Right atrium auricular region (tissue), 2 donors: ENCODE measurements around the gene C9. TPM values are rescaled to one million over a fixed set of nuclear protein-coding genes. Genes with fewer than 3 reads are reported as not detected.

Source experiments
- DNase-seq: peaks from one replicate; pipeline ENCODE4 v3.0.0-alpha.2; 2019; ENCODE audit warnings: low spot score
- H3K27ac ChIP-seq, 2 donors: fragments of 200-600 bp; sonication (generic); 1 replicate in 1 of 2; 2 replicates in 1 of 2; pipeline ENCODE4 v1.5.1; 2016 to 2019
- H3K27me3 ChIP-seq, 2 donors: fragments of 200-600 bp; sonication (generic); one replicate each; pipeline versions ENCODE4 v1.5.1 to v1.6.0; 2017 to 2019
- H3K36me3 ChIP-seq: fragments of 200-600 bp; sonication (generic); one replicate; pipeline ENCODE4 v1.5.1; 2016
- H3K4me1 ChIP-seq, 2 donors: fragments of 200-600 bp; sonication (generic); one replicate each; pipeline versions ENCODE4 v1.5.1 to v1.6.0; 2017 to 2019
- H3K4me3 ChIP-seq, 2 donors: fragments of 200-600 bp; sonication (generic); 1 replicate in 1 of 2; 2 replicates in 1 of 2; pipeline ENCODE4 v1.5.1; 2017 to 2019; ENCODE audit warnings: mild to moderate bottlenecking in 1 of 2, moderate library complexity in 1 of 2
- H3K9me3 ChIP-seq, 2 donors: fragments of 200-600 bp; sonication (generic); one replicate each; pipeline ENCODE4 v1.5.1; 2019
- CTCF ChIP-seq, 2 donors: fragments of 200-600 bp; sonication (generic); IDR thresholded peaks; one replicate each; pipeline ENCODE4 v1.5.1; 2019; ENCODE audit warnings: antibody characterized with exemption in 2 of 2
- total RNA-seq, 2 donors: library from RNA; depleted of rRNA; stranded (reverse); fragments of >200 nt; gene quantifications; one replicate each; pipeline ENCODE4 v1.1.0, GENCODE V29; 2016

Gene C9
- total RNA-seq, 2 donors from 2014 or later, result not detected

DNA sequence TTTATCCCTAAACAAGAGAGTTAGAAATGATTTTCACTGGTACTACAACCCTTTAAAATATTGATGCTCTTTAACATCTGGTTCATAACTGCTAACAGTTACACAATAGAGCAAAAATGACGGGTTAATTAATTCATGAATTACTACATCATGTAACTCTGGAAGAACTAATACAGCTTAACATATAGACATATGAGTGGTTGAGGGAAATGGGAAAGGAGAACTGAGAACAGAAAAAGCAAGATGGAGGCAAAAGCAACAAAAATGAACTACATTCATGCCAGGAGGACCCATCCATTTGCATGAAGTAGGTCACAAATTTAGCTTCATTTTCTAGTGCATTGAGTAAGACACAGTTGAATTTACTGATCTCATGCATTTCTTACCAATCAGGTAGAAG is 61.8 kb downstream of the C9 start:
- no peak for TF ChIP-seq CTCF (IDR thresholded peaks at IDR 0.05)
- Histone ChIP-seq H3K36me3 (no peaks in the 10 kb centered on the region), H3K4me3 (no peak overlapping the region), H3K27ac (no peak overlapping the region), H3K27me3 (no peaks in the 10 kb centered on the region), H3K4me1 (no peaks in the 10 kb centered on the region), H3K9me3 (peaks cover 0 to 16% of the 10 kb centered on the region in 2 donors)
- DNase-seq, result no peak

DNA sequence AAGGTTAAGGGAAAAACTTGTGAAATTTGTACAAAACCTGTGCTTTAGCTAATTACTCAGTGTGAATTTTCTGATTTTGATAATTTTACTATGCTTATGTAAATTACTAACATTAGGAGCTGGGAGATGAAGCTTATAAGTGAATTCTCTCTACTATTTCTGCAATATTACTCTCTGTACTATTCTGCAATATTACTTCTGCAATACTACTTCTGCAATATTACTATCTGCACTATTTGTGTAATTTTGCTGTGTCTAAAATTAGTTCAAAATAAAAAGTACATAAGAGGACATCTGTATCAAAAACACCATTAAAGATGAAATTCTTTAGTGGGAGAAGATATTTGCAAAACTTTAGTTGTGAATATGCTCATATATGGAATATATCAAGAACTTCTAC is 62.9 kb downstream of the C9 start:
- H3K27ac ChIP-seq, result no peak overlapping the region
- DNase-seq, result no peak
- H3K9me3 ChIP-seq, result peaks cover 0 to 17% of the 10 kb centered on the region in 2 donors
- H3K4me3 ChIP-seq, result no peak overlapping the region
- H3K4me1 ChIP-seq, result no peaks in the 10 kb centered on the region
- TF ChIP-seq CTCF (IDR thresholded peaks at IDR 0.05), result no peak
- no peaks in the 10 kb centered on the region for H3K27me3 ChIP-seq
- no peaks in the 10 kb centered on the region for H3K36me3 ChIP-seq

DNA sequence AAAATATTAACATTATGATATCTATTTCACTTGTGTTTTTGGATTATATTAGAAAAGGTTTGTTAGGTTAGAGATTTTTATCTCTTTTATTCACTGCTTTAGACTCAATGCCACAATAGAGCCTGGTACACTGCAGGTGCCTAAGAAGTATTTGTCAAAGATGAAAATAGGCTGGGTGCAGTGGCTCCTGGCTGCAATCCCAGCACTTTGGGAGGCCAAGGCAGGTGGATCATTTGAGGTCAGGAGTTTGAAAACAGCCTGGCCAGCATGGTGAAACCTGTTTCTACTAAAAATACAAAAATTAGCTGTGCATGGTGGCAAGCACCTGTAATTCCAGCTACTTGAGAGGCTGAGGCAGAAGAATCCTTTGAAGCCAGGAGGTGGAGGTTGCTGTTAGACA is 64.3 kb downstream of the C9 start:
- H3K4me3 ChIP-seq, result no peak overlapping the region
- no peak for DNase-seq
- no peaks in the 10 kb centered on the region for H3K4me1 ChIP-seq
- no peaks in the 10 kb centered on the region for H3K27me3 ChIP-seq
- peaks cover 0 to 22% of the 10 kb centered on the region in 2 donors for H3K9me3 ChIP-seq
- no peak overlapping the region for H3K27ac ChIP-seq
- H3K36me3 ChIP-seq, result no peaks in the 10 kb centered on the region
- TF ChIP-seq CTCF (IDR thresholded peaks at IDR 0.05), result no peak

GRCh38 chr5:39294736-39295135 is 69.6 kb downstream of the C9 start:
- Histone ChIP-seq H3K4me3 (no peak overlapping the region), H3K27me3 (no peaks in the 10 kb centered on the region), H3K4me1 (no peaks in the 10 kb centered on the region), H3K27ac (no peak overlapping the region), H3K9me3 (peaks cover 0 to 22% of the 10 kb centered on the region in 2 donors), H3K36me3 (no peaks in the 10 kb centered on the region)
- TF ChIP-seq CTCF (IDR thresholded peaks at IDR 0.05), result no peak
- no peak for DNase-seq

DNA sequence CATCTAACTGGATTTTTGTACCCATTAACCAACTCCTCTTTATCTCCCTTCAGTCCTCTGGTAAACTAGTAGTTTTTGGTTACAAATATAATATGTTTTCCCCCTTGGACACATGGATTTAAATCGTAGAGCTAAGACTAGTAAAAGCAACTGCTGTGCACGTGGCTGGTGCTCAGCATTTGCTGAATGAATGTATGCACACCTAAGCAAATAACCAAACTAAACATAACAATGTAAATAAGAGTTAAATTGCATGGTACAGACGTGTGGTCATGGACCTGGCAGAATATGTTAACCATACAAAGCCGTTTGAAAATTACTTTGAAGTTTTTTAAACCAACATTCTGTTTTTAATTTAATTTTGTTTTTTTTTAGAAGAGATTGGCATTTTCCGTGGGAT is 79.7 kb downstream of the C9 start:
- Histone ChIP-seq H3K4me3 (no peak overlapping the region), H3K9me3 (no peaks in the 10 kb centered on the region), H3K27ac (no peak overlapping the region), H3K4me1 (no peaks in the 10 kb centered on the region), H3K36me3 (no peaks in the 10 kb centered on the region), H3K27me3 (no peaks in the 10 kb centered on the region)
- no peak for DNase-seq
- no peak for TF ChIP-seq CTCF (IDR thresholded peaks at IDR 0.05)

GRCh38 chr5:39283231-39283818 is 81.0 kb downstream of the C9 start:
- Histone ChIP-seq H3K4me1 (no peaks in the 10 kb centered on the region), H3K36me3 (no peaks in the 10 kb centered on the region), H3K27me3 (no peaks in the 10 kb centered on the region), H3K27ac (no peak overlapping the region), H3K4me3 (no peak overlapping the region), H3K9me3 (no peaks in the 10 kb centered on the region)
- DNase-seq, result no peak
- TF ChIP-seq CTCF (IDR thresholded peaks at IDR 0.05), result peak; percentile 33 to 64
